Bronchial epithelial cell (primary cell): ENCODE measurements around the gene FHIT. TPM values are rescaled to one million over a fixed set of nuclear protein-coding genes. Genes with fewer than 3 reads are reported as not detected.

Source experiments
- DNase-seq: peaks from one replicate; pipeline ENCODE4 v3.0.0-alpha.2; 2010; ENCODE audit warnings: low read depth
- FAIRE-seq: peaks from 2 replicates; lab custom pipeline; 2011; peaks lifted over from hg19 to GRCh38; lab: Jason Lieb, UNC
- H3K27me3 ChIP-seq: 2 replicates; pipeline ENCODE4 v1.5.1; 2011; ENCODE audit warnings: low read length; ENCODE audit not compliant: control insufficient read depth, insufficient read depth
- H3K36me3 ChIP-seq: 2 replicates; pipeline ENCODE4 v1.5.1; 2011; ENCODE audit warnings: low read length; ENCODE audit not compliant: control insufficient read depth, insufficient read depth
- H3K4me3 ChIP-seq: 2 replicates; pipeline ENCODE4 v1.5.1; 2011; ENCODE audit warnings: mild to moderate bottlenecking, low read depth, low read length, control low read depth
- CTCF ChIP-seq: IDR thresholded peaks from 2 replicates; pipeline ENCODE4 v1.5.1; 2011; ENCODE audit warnings: mild to moderate bottlenecking, moderate library complexity, low read length, control low read depth, inconsistent platforms; ENCODE audit not compliant: insufficient read depth, severe bottlenecking
- total RNA-seq: library from RNA; depleted of rRNA; stranded (reverse); fragments of >200 nt; gene quantifications from 2 replicates; pipeline ENCODE4 v1.2.1, GENCODE V29; 2014

Gene FHIT
- total RNA-seq, 1 donor from 2014 or later, result 1.6 TPM

DNA sequence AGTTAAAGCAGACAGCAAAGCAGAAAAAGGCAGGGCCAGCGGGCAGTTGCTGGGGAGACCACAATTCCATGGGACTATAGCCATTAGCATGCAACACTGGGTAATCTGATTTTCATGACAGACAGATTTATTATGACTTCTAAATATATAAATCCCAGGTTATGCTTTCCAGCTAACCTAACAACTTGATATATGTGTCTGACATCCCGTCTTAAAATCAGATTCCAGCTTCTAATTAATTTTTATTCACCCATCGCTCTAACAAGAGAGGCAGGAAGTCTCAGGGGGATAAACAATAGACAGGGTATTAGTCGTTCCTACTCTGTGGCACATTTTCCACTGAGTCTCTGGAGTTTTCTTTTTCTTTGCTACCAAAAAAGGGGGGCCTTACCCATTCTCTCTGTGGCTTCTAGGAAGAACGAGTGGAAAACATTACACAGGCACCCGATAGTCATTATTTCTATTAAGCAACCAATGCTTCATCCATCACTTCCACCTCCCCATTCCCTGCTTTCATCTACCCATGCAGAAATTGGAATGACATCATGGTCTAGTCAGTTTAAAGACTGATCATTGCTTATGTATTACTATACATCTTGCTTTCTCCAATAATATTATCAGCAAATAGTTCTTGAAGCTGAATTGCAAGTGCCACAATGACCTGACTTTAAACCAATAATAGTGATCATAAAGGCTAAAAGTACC is 173.1 kb downstream of the FHIT start:
- Histone ChIP-seq H3K4me3 (no peak overlapping the region), H3K27me3 (no peaks in the 10 kb centered on the region), H3K36me3 (no peaks in the 10 kb centered on the region)
- DNase-seq (no peak), FAIRE-seq (no peak)
- no peak for TF ChIP-seq CTCF

DNA sequence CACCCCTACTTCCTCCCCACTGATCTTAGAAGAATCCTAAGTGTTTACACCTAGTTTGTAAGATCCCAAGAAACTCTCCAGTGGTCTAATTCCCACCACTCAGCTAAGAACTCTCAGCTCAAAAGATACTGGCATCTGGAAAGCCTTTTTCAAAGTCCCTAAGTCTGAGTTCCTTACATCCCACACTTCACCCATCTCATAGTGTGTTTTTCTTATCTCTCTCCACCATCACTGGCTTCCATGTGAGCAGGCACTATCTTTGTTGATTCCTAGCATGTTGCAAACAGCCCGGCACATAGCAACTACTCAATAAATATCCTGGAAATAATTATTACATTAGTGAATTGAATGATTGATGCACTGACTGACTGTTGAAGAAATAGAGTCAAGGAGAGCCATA is 173.7 kb downstream of the FHIT start:
- Histone ChIP-seq H3K36me3 (no peaks in the 10 kb centered on the region), H3K4me3 (no peak overlapping the region), H3K27me3 (no peaks in the 10 kb centered on the region)
- no peak for FAIRE-seq
- no peak for DNase-seq
- no peak for TF ChIP-seq CTCF

DNA sequence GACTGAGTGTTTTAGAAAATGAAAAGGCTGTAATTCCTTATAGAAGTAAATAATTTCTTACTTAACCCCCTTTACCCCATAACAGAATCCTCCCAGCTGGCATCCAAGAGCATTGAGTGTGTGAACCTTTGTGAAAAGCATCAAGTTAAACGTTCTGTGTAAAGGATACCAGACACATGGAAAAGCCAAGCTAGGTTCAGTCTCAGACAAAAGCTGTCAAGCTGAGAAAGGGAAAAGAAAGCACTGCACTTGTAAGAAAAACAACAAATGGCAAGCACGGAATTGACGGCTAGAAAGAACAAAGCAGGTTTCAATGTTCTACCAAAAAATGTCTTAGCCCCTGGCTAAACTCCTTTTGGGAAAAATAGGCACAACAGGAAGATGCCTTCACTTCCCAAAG is 176.5 kb downstream of the FHIT start:
- no peak for TF ChIP-seq CTCF

GRCh38 chr3:61073566-61074165 is 177.6 kb downstream of the FHIT start:
- H3K27me3 ChIP-seq, result no peaks in the 10 kb centered on the region
- H3K36me3 ChIP-seq, result no peaks in the 10 kb centered on the region
- DNase-seq, result no peak
- TF ChIP-seq CTCF, result no peak
- no peak for FAIRE-seq
- no peak overlapping the region for H3K4me3 ChIP-seq

More for the DNA sequence above, 176.5 kb downstream of the FHIT start:
- FAIRE-seq, result no peak
- Histone ChIP-seq H3K27me3 (no peaks in the 10 kb centered on the region), H3K4me3 (no peak overlapping the region), H3K36me3 (no peaks in the 10 kb centered on the region)
- DNase-seq, result no peak

DNA sequence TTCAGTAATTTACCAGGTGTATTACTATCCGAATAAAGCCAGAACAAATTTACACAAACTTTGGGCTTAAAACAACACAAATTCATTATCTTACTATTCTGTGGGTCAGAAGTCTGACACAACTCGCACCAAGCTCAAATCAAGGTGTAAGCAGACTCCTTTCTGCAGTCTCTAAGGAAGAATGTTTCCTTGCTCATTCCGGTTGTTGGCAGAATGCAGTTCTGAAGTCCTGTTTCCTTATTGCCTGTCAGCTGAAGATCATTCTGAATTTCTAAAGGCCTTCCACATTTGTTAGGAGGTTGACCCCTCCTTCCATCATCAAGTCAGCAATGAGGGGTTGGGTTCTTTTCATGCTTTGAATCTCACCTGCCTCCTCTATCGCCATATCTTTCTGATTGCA is 183.2 kb downstream of the FHIT start:
- H3K36me3 ChIP-seq, result no peaks in the 10 kb centered on the region
- no peak for FAIRE-seq
- H3K27me3 ChIP-seq, result no peaks in the 10 kb centered on the region
- no peak overlapping the region for H3K4me3 ChIP-seq
- TF ChIP-seq CTCF, result no peak
- DNase-seq, result no peak
